CD4-positive, alpha-beta T cell treated with Interleukin-12 subunit alpha and Interleukin-12 subunit beta, for 1 hour (primary cell): Measurements from ENCODE around the gene USP13.
"Not testable (repeated sequence)": the region's sequence is repeated elsewhere in the genome, so short reads cannot be mapped to it uniquely, and the experiment has no call there.

Experiments
- DNase-seq: peaks from one replicate; pipeline ENCODE4 v3.0.0-alpha.2; 2020

Gene USP13

DNA sequence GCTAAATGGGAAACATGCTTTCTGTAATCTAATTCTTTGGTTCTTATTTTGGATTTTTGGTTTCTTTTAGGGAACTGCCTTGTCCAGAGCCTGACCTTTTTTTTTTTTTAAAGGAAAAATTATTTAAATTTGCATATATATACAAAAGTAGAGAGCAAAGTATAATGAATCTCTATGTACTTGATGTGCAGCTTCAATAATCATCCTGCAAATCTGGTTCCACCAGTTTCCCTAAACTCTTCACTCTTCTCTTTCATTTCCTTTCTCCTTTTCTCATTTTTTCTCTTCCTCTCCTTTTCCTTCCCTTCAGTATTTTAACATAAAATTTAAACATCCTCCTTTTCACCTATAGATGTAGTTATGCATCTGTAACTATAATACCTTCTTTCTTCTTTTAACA lies 82.5 kb downstream of the USP13 start:
- DNase-seq: no peak

DNA sequence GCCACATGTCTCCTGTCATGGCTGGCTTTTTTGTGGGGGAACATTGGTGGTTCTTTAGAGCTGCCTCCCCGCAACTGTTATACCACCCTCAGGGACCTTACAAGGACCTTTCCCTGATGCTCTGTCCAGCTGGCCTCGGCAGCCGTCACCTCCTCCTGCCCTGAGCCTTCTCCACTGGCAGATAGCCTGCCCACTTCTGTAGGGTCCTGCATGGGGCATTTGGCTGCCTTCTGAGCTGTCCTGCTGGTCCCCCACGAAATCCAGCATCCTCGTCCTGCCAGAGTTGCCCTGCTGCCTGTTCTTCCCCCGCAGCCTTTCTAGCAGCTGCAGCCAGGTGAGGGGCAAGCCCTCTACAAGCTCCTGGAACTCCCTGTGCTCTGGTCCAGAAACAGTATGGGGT lies 86.2 kb downstream of the USP13 start:
- DNase-seq: no peak

DNA sequence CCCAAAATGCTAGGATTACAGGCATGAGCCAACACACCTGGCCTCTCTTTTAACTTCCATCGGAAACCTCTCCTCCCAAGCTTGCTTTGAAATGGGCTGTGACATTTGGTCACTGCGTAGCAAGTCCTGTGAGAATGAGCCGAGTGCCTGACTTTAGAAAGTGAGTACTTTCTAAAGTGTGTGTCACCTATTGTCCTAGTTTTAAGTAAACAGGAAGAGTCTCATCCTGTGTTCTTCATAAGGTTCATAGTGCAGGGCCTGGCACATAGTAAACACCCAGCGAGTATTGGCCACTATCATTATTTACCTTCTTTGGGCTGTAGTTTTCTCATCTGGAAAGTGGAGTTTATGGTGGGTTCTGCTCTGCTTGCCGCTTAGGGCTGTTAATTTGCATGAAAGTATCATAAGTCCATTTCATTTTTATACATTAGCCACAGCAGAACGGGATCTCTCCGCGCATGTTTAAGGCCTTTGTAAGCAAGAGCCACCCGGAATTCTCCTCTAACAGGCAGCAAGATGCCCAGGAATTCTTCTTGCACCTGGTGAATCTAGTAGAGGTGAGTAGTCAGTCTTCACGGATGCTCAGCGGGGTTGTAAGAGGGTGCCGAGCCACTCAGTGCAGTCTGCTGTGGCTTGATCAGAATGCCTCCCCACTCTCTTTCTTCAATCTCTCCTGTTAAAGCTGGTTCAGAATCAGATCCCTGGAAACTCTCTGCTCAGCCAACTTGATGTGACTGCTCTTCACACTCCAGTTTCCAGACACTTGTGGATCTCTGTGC lies 87.2 kb downstream of the USP13 start:
- DNase-seq: no peak

DNA sequence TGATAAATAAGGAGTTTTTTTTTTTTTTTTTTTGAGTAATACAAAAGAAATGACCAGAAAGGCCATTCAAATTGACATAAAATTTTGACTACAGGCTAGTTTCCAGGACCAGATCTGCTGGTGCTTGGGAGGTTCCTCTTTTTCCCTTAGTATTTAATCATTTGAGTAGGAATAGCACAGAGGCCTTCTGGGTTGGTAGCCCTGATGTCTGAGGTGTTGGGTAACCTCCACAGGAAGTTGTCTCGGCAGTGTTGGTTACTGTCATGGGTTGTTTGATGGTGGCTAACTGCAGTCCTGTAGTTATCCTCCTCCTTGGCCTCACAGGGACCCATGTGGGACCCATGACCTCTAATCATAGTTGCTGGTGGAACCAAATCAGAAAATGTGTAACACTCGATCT lies 91.1 kb downstream of the USP13 start:
- DNase-seq: no peak

DNA sequence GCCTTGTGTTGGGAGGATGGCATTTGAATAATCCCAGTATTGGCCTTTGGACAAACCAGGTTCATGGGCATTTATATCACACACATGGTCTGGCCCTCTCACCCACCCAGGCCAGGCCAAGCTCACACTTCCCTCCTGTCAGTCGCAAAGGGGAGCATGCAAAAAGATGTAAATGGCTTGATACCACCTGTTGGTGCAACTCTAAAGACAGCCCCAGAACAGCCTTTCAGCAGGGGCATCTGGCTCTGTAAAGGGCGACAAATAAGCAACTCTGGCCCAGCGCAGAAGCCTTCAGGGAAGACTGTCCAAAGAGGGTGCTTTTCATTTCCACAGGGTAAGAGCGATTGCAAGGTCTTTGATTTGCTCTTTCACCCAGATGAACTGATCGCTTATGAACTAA lies 91.8 kb downstream of the USP13 start:
- no peak for DNase-seq

DNA sequence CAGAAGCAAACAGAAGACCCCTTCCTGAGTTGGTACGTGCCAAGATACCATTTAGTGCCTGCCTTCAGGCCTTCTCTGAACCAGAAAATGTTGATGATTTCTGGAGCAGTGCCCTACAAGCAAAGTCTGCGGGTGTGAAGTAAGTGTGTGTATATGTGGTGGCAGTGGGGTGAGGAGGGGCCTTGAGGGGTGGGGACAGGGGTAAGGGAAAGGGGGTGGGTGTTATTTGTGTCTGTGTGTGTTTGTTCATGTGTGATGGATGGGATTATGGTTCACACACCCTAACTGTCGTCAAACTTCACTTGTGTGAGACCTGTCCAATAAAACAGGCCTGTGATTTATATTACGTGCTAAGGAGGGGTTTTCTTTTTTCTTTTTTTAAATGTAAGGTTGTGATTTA lies 92.2 kb downstream of the USP13 start:
- no peak for DNase-seq

DNA sequence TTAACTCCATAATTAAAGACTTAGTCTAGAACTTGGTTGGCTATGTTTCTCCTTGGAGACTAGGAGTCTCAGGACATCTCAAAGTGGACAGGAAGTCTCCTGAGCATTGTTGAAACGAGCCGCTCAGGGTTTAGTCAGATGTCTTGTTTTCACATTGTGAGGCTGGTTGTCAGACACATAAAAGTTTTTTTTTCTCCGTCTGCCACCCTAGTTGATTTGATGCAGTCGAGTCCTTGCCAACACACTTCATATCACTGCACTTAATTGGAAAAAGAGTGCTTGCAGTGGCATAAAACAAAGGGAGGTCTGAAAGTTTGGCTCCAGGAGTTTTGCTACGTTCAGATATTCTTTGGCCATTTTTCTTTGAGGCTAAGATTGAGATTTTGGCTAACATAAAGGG lies 92.9 kb downstream of the USP13 start:
- DNase-seq: no peak

DNA sequence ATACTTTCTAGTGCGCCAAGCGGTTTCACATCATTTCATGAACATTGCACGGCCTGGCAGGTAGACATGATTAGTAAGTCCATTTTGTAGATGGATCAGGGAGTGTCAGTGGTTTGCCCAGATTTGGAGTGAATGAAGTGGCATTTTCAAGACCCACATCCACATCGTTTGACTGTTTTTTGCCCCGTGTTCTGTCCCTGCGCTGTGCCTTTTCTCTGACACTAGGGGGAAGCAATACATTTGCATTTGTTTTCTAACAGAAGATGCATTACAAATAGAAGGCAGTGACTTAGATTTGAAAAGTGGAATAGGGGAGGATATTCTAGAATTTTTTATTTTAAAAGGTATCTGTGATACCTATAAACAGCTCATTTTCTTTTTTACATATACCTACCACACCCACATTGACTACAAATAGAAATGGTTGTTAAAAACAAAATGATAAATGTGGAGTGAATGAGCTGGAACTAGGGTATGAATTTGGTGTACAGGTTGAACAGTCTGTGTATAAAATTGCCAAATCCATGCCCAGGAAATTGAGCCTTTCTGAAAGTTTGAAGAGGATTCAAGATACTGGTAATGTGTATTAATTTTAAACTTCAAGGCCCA lies 98.0 kb downstream of the USP13 start:
- DNase-seq: no peak

DNA sequence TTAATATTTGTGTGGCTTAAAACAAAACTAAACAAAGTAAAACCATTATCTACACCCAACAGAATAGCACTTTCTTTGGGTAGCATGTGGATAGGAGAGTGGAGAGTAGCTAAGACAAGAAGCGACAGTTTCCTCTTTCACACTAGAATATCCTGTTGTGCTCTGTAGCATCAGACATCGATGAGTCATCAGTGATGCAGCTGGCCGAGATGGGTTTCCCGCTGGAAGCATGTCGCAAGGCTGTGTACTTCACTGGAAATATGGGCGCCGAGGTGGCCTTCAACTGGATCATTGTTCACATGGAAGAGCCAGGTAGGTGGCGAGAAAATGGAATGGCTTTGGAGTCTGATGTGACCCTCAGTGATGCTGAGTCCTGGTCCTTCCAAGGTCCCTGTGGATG lies 108.1 kb downstream of the USP13 start:
- no peak for DNase-seq

DNA sequence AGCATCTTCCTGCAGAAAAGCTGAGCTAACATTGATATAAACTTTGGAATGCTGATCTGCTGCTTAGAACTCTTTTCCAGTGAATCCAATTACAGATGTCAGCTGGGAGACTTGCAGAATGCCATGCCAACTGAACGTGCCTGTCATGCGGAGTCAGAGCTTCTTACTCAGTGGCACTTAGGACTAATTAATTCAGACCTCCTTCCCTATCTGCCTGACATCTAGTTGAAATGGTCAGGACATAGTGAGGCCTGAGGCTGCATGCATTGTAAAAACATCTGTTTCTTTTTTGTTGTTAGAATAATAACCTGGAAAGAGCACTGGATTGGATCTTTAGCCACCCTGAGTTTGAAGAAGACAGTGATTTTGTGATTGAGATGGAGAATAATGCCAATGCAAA lies 112.6 kb downstream of the USP13 start:
- DNase-seq: no peak

DNA sequence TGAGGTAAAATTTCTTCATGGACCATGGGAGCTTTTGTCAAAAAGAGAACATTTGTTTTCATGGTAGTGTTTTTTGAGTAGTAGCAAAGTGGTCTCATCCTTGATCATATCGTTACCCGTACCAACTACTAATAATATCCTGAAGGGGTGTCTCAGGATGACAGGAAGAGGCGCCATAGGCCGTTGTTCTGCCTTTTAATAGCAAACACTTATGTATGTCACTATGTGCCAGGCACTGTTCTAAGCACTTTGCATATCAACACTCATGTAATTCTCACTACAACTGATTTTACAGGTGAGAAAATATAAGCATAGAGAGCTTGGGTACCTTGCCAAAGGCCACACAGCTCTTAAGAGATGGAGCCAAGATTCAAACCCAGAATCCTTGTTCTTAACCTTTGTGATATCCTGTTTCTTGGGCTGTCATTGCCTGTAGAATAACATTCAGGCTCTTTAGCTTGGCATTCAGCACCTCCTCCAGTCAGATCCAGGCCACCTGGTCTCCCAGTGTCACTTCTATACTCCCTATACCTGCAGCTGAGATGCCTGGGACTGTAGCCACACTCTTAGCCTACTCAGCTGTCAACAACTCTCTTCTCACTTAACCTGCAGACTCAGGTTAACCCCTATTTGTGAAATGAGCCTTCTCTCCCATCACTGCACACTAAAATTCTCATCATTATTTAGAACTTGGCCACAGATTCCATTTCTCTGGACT lies 113.7 kb downstream of the USP13 start:
- no peak for DNase-seq

DNA sequence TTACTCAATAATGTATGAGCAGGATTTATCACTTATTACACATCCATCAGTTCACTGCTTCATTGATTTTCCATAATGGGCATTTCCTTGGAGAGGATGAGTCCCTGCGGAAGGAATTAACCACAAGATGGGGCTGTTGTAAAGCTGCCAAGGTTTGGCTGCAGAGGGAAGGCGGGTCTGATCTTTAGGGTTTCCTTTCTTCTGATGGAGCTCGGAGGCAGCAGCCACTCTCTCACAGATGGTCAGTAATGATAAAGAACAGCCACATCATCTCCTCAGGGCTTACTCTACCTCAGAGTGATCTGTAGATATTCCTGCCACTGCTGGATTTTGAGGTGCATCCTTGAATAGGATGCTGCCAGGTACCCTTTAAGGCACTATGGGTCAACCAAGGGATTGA lies 115.2 kb downstream of the USP13 start:
- no peak for DNase-seq

DNA sequence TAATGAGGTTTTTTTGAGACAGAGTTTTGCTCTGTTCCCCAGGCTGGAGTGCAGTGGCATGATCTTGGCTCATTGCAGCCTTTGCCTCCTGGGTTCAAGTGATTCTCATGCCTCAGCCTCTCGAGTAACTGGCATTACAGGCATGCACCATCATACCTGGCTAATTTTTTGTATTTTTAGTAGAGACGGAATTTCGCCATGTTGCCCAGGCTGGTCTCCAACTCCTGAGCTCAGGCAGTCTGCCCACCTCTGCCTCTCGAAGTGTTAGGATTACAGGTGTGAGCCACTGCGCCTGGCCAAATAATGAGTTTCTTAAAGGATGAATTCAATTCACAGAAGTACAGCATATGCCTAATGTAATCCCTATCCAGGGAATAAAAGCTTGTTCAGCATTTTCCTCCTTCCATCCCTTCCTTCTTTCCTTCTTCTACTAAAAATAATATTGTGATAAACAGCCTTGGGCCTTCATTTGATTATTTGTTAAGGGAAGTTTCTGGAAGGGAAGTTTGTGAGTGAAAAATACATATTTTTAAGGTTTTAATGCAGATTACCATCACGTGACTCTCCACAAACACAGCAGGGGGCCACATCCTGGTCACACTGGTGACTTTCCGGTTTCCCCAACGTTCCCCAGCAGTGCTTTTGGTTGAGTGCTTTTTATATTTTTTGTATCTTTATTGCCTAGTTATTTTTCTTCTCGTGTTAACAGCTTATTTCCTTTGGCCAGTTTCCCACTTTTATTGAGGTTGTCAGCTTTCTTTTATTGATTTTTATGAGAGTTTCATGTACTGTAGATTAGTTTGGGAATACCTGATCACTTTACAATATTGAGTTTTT lies 116.8 kb downstream of the USP13 start:
- DNase-seq: no peak

DNA sequence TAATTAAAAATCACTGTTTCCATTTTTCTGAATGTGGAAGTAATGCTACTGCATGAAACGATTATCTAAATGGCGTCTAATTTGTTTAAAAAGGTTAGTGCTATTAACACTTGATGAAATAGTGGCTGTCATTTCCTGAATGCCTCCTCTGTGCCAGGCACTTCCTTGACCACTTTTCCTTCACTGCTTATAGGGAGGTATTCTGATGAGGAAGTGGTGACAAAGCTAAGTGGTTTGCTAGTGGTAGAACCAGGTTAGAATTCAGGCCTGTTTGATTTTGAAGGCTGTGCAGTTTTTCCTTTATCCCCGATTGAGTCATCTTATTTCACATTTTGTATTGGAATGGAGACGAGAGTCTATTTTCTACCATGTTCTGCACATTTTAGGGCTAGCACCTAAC lies 119.0 kb downstream of the USP13 start:
- no peak for DNase-seq

DNA sequence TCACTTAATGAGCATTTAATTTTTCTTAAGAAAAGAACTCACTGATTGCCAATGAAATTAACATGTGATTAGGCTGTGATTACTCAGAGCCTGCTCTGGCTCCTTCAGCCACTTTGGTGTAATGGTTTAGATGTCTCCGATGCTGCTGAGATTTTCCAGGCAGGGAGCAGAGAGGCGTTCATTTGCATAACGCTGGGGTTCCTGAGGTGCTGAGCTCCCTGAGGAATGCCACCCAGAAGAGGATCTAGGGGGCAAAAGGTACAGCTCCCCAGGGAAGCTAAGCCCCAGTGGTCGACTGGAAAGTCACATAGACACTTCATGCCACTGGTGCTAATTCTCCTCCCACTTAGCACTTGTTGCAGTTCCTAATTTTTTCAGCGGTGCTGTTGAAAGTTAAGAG lies 119.5 kb downstream of the USP13 start:
- no peak for DNase-seq

DNA sequence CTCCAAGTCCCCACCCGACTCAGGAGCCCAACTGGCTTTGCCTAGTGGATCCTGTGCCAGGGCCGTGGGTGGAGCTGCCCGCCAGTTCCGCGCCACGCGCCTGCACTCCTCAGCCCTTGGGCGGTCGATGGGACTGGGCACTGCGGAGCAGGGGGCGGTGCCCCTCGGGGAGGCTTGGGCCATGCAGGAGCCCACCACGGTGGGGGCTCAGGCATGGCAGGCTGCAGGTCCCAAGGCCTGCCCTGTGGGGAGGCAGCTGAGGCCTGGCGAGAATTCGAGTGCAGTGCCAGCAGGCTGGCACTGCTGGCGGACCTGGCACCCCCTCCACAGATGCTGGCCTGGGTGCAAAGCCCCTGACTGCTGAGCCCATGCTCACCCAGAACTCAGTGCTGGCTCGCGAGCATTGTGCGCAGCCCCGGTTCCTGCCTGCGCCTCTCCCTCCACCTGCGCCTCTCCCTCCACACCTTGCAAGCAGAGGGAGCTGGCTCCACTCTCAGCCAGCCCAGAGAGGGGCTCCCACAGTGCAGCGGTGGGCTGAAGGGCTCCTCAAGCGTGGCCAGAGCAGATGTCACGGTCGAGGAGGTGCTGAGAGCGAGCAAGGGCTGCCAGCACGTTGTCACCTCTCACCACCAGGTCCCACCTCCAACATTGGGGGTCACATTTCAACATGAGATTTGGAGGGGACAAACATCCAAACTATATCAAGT lies 122.7 kb downstream of the USP13 start:
- DNase-seq: no peak

DNA sequence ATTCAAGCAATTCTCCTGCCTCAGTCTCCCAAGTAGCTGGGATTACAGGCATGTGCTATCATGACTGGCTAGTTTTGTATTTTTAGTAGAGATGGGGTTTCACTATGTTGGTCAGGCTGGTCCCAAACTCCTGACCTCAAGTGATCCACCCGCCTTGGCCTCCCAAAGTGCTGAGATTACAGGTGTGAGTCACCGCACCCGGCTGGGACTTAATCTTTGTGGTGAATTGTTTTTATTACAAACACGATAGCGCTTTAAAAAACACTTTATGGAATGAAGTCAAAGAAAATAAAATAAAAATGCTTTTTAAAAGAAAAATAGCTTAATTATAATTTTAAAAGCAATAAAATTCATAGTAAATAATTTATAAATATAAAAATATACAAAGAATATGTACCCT lies 130.0 kb downstream of the USP13 start:
- not testable (repeated sequence) for DNase-seq

DNA sequence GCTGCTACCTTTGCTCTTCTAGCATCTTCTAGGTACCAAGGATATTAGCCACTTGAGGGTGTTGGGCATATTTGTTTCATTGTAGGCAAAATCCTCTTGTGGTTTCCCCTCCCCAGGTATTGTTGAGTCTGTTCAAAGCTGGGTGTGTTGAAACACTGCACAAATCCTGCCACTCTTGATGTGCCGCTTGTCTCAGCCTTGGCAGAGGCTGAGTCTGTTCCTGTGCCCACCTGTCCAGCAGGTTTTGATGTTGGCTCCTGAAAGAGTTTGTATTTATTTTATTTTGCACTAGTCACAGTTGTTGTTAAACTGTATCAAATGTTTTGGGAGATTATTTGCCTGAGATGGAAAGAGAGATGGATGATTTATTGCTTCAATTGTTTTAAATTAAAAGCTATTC lies 136.2 kb downstream of the USP13 start:
- no peak for DNase-seq

DNA sequence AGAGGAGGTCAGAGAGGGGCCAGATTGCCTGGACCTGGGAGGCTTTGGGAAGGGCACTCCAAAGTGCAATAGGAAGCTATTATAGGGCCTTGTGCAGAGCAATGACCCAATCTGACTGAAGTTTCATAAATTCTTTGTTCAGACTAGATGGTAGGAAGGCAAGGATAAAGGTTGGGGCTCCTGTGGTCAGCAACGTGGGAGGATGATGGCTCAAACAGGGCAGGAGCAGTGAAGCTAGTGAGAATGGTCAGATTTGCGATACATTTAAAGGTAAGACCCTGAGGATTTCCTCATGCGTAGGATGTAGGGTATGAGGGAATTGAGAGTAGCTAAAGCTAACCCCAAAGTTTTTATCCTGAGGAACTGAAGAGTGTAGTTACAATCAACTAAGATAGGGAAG lies 139.0 kb downstream of the USP13 start:
- no peak for DNase-seq

DNA sequence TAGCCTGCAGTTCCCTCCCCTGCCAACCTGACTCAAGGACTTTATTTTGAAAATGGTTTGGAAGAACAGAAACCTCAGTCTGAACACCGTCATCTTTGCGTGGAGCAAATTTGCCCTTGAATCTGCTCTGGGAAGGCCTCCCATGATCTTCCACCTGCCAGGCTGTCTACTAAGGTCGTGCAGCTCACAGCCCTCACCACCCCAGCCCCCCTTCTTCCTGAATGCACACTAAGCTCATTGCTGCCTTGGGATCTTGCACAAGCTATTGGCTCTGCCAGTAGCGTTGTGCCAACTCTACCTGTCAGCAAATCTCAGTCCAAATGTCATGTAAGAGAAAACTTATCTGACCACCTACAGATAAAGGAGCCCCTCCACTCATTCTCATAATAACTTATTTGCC lies 141.5 kb downstream of the USP13 start:
- no peak for DNase-seq

DNA sequence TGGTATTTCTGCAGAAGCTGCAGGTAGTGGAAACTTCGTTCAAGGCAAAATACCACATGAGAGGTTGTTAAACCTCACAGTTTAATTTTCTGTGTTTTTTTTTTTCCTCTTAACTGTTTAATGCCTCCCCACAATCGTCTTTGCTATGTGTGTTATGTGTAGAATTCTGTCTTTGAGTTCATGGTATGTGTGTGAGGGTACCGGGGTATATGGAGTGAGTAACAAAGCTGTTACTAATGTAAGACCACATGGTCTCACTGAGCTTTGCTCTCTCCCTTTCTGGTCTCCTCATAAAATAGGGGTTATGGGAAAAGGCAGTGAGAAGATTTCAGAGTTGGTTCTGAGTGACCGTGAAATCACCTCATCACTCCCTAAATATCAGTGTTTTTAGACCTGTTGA lies 143.6 kb downstream of the USP13 start:
- DNase-seq: no peak

DNA sequence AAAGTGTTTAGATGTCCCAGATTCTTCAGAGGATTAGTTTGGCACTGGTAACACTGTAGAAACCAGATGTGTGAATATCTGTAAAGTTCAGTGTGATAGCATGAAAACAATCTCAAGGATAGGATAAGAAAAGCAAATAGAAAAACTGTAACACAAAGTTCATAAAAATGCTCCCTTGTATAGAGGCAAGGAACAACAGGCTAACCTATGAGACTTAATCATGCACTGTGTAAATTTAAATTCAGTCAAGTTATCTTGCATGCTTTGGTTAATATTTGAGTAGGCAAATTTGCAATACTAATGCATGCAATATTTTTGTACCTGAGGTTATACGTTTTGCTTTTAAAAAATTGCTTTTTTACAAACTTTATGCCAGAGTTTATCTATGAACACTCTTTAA lies 144.4 kb downstream of the USP13 start:
- DNase-seq: no peak

DNA sequence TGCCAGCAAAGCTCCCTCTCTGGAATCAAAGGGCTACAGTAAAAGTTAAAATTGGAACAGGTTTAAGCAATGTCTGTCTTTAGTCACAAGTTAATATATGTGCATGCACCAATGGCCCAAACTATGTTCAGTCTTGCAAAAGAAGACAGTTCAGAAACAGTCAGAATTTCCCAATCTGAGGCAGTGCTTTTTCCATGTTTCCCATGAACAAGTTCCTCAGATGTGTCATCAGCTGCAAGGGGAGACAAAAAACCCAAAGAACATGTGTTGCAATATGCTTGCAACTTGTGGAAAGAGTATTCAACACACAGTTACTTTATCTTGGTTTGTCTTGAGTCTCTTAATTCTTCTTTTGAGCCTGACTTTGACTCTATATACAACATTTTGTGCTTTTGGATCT lies 148.4 kb downstream of the USP13 start:
- no peak for DNase-seq
